B cell (primary cell): ENCODE measurements around the gene SP8. TPM values are rescaled to one million over a fixed set of nuclear protein-coding genes. Genes with fewer than 3 reads are reported as not detected.

ENCODE experiments used
- ATAC-seq: fragments of 200-7000 bp; cut with Tn5 transposase; one replicate; pipeline ENCODE4 v1.10.0; 2021; ENCODE audit warnings: low read depth, mild to moderate bottlenecking, moderate number of reproducible peaks, moderate library complexity
- CTCF ChIA-PET: fragments of 350-600 bp; sonication (Branson Sonifier 250); formaldehyde crosslinking; loops from one replicate; lab custom pipeline; 2021; ENCODE audit warnings: antibody characterized with exemption, inconsistent platforms; lab: Charles Lee
- POLR2A ChIA-PET: fragments of 350-600 bp; sonication (Branson Sonifier 250); formaldehyde crosslinking; loops from one replicate; lab custom pipeline; 2021; ENCODE audit warnings: antibody characterized with exemption; lab: Charles Lee
- DNase-seq: peaks from one replicate; pipeline ENCODE4 v3.0.0; 2013
- H2AFZ ChIP-seq: 2 replicates; pipeline ENCODE4 v1.6.1; 2012; ENCODE audit warnings: mild to moderate bottlenecking, low read depth, low read length; ENCODE audit not compliant: insufficient read depth, poor library complexity, severe bottlenecking
- H3K27ac ChIP-seq, 2 donors: 1 replicate in 1 of 2; 2 replicates in 1 of 2; pipeline ENCODE4 v1.5.1; 2012 to 2013; ENCODE audit warnings: low read length in 2 of 2, mild to moderate bottlenecking in 2 of 2, moderate library complexity in 1 of 2
- H3K27me3 ChIP-seq, 4 experiments: fragments of 200-600 bp in 1 of 4; sonication (generic) in 1 of 4; replicated peaks in 1 of 4; 1 replicate in 2 of 4; 2 replicates in 2 of 4; pipeline versions ENCODE4 v1.6.1 to v1.7.0; 2013 to 2016; ENCODE audit warnings: low read length in 3 of 4, mild to moderate bottlenecking in 2 of 4, mixed read lengths in 1 of 4, moderate library complexity in 1 of 4; ENCODE audit not compliant: insufficient read depth in 4 of 4, control insufficient read depth in 3 of 4; ENCODE audit errors: control extremely low read depth in 1 of 4
- H3K36me3 ChIP-seq, 2 experiments: replicated peaks in 1 of 2; 1 replicate in 1 of 2; 2 replicates in 1 of 2; pipeline versions ENCODE4 v1.6.1 to v1.7.1; 2013; ENCODE audit warnings: low read length in 1 of 2; ENCODE audit not compliant: insufficient read depth in 2 of 2, control insufficient read depth in 1 of 2; ENCODE audit errors: control extremely low read depth in 1 of 2, extremely low read depth in 1 of 2
- H3K4me1 ChIP-seq, 2 donors: fragments of 200-600 bp in 1 of 2; sonication (generic) in 1 of 2; 1 replicate in 1 of 2; 2 replicates in 1 of 2; pipeline versions ENCODE4 v1.5.1 to v1.6.1; 2013 to 2017; ENCODE audit warnings: low read length in 2 of 2; ENCODE audit not compliant: control insufficient read depth in 2 of 2, insufficient read depth in 2 of 2
- H3K4me2 ChIP-seq: replicated peaks from 2 replicates; pipeline ENCODE3; 2012; ENCODE audit warnings: mild to moderate bottlenecking, low read depth, low read length; ENCODE audit not compliant: poor library complexity, severe bottlenecking
- H3K4me3 ChIP-seq, 5 experiments: fragments of 200-600 bp in 1 of 5; sonication (generic) in 1 of 5; 1 replicate in 3 of 5; 2 replicates in 2 of 5; pipeline versions ENCODE4 v1.5.1 to v1.7.0; 2011 to 2016; ENCODE audit warnings: low read length in 4 of 5, mild to moderate bottlenecking in 4 of 5, low read depth in 2 of 5, control low read depth in 1 of 5, moderate library complexity in 1 of 5; ENCODE audit not compliant: insufficient read depth in 1 of 5; ENCODE audit errors: control extremely low read depth in 1 of 5, extremely low read depth in 1 of 5
- H3K79me2 ChIP-seq: fragments of 200-600 bp; sonication (generic); one replicate; pipeline ENCODE4 v1.6.0; 2016; ENCODE audit warnings: low read length; ENCODE audit not compliant: control insufficient read depth, insufficient read depth
- H3K9ac ChIP-seq: fragments of 200-600 bp; sonication (generic); 2 replicates; pipeline ENCODE4 v1.6.1; 2017; ENCODE audit warnings: mild to moderate bottlenecking, low read length, moderate library complexity
- H3K9me3 ChIP-seq, 3 donors: one replicate each; pipeline versions ENCODE4 v1.6.1 to v1.7.1; 2013; ENCODE audit warnings: low read length in 2 of 3; ENCODE audit not compliant: control insufficient read depth in 2 of 3, insufficient read depth in 1 of 3; ENCODE audit errors: control extremely low read depth in 1 of 3
- H4K20me1 ChIP-seq: 2 replicates; pipeline ENCODE4 v1.6.0; 2012; ENCODE audit warnings: mild to moderate bottlenecking, low read length; ENCODE audit not compliant: insufficient read depth, control insufficient read depth, poor library complexity, severe bottlenecking
- H3K27ac Mint-ChIP-seq: one replicate; pipeline ENCODE4 v1.8.0; 2021; ENCODE audit warnings: mixed read lengths
- H3K27me3 Mint-ChIP-seq: one replicate; pipeline ENCODE4 v1.8.0; 2021; ENCODE audit warnings: mixed read lengths
- H3K4me1 Mint-ChIP-seq: one replicate; pipeline ENCODE4 v1.8.0; 2021; ENCODE audit warnings: mixed read lengths
- H3K4me3 Mint-ChIP-seq: one replicate; pipeline ENCODE4 v1.8.0; 2021; ENCODE audit warnings: mixed read lengths
- H3K9me3 Mint-ChIP-seq: one replicate; pipeline ENCODE4 v1.8.0; 2022; ENCODE audit warnings: mixed read lengths; ENCODE audit not compliant: insufficient read depth
- CTCF ChIP-seq: fragments of 200-600 bp; IDR thresholded peaks from one replicate; pipeline ENCODE4 v1.8.0; 2022; ENCODE audit warnings: antibody characterized with exemption, mild to moderate bottlenecking
- EZH2 ChIP-seq: IDR thresholded peaks from 2 replicates; pipeline ENCODE4 v1.6.1; 2012; ENCODE audit warnings: borderline replicate concordance, low read depth, mild to moderate bottlenecking, moderate library complexity, low read length; ENCODE audit not compliant: insufficient read depth, poor library complexity, severe bottlenecking
- WGBS: methylation state at CpG from one replicate; pipeline ENCODE4 v1.1.5; 2013; ENCODE audit warnings: missing lambda C conversion rate; ENCODE audit not compliant: insufficient coverage; 5-methylcytosine and 5-hydroxymethylcytosine counted together
- intact Hi-C: fragments of 100-400 bp; cut with micrococcal nuclease; formaldehyde crosslinking; loops from one replicate; pipeline ENCODE4 v1.10.0; 2022
- polyA plus RNA-seq: library from polyadenylated mRNA; depleted of rRNA; stranded (reverse); fragments of >200 nt; gene quantifications from 2 replicates; pipeline ENCODE4 v1.2.3, GENCODE V29; 2012
- total RNA-seq, 2 donors: library from RNA; stranded (reverse); fragments of 120-200 nt in 1 of 2; gene quantifications; 1 replicate in 1 of 2; 2 replicates in 1 of 2; pipeline versions ENCODE4 v1.2.3 to v1.2.4, GENCODE V29; 2013 to 2022

SP8 gene
- total and polyA plus RNA-seq, 2 donors (not counting 1 experiment from before 2014, with no cell fraction given), result not detected

GRCh38 chr7:20776214-20776911, 10.3 kb downstream of the SP8 start:
- WGBS, result 7% methylated on average over 14 of the region's 29 CpGs
- peaks cover 11% of the 10 kb centered on the region for H3K4me1 Mint-ChIP-seq
- H3K4me3 Mint-ChIP-seq, result no peak overlapping the region
- H3K9me3 Mint-ChIP-seq, result peaks cover 2% of the 10 kb centered on the region
- H3K4me3 ChIP-seq, result no peak overlapping the region
- peaks cover 0 to 56% (median 50%) of the 10 kb centered on the region in 4 experiments for H3K27me3 ChIP-seq
- no peak for TF ChIP-seq CTCF
- TF ChIP-seq EZH2, result no peak
- no peaks in the 10 kb centered on the region for H4K20me1 ChIP-seq
- no peak overlapping the region for H3K9ac ChIP-seq
- H3K36me3 ChIP-seq, result no peaks in the 10 kb centered on the region
- peaks cover 10 to 23% of the 10 kb centered on the region in 2 donors for H3K4me1 ChIP-seq
- no peak overlapping the region for H2AFZ ChIP-seq
- intact Hi-C loops, result no loop called here
- no peak overlapping the region for H3K27ac Mint-ChIP-seq
- peaks cover 67% of the 10 kb centered on the region for H3K27me3 Mint-ChIP-seq
- no peaks in the 10 kb centered on the region for H3K79me2 ChIP-seq
- DNase-seq (no peak), ATAC-seq (no peak)
- peaks cover 0 to 23% (median 0%) of the 10 kb centered on the region in 3 donors for H3K9me3 ChIP-seq
- CTCF ChIA-PET, result no interaction called here
- no peak overlapping the region for H3K4me2 ChIP-seq
- POLR2A ChIA-PET, result no interaction called here
- no peak overlapping the region for H3K27ac ChIP-seq

- H3K79me2 ChIP-seq, result no peaks in the 10 kb centered on the region
- TF ChIP-seq CTCF (no peak), EZH2 (no peak)
- no peaks in the 10 kb centered on the region for H3K36me3 ChIP-seq
- no CpG with 5 or more reads among the region's 1 CpG for WGBS
- H3K27ac ChIP-seq, result no peak overlapping the region
- H3K27me3 ChIP-seq, result no peaks in the 10 kb centered on the region
- H3K27ac Mint-ChIP-seq, result no peak overlapping the region
- H3K9me3 Mint-ChIP-seq, result no peaks in the 10 kb centered on the region
- no peaks in the 10 kb centered on the region for H3K4me1 Mint-ChIP-seq
- intact Hi-C loops, result no loop called here
- ChIA-PET CTCF (no interaction called here), POLR2A (no interaction called here)
- DNase-seq (no peak), ATAC-seq (no peak)
- H3K27me3 Mint-ChIP-seq, result no peaks in the 10 kb centered on the region
- no peak overlapping the region for H3K4me2 ChIP-seq
- H3K4me1 ChIP-seq, result no peaks in the 10 kb centered on the region
- H2AFZ ChIP-seq, result no peak overlapping the region
- H3K9ac ChIP-seq, result no peak overlapping the region
- no peak overlapping the region for H3K4me3 Mint-ChIP-seq
- H3K9me3 ChIP-seq, result no peaks in the 10 kb centered on the region
- no peak overlapping the region for H3K4me3 ChIP-seq
- no peaks in the 10 kb centered on the region for H4K20me1 ChIP-seq
These were observed 32.7 kb downstream of the SP8 start for GRCh38 chr7:20754001-20754400.
